Stimulated activated naive CD8-positive, alpha-beta T cell treated with anti-CD3 and anti-CD28 coated beads, Interleukin-15, Interleukin-2, amounts not matched to agents 100 ng/mL and 50 ng/mL, for 24 hours (primary cell): ENCODE data around the gene KRTAP10-5.
A peak's percentile ranks its signal among the peaks of the same experiment; 100 is the strongest.
"Not testable (repeated sequence)": the region's sequence is repeated elsewhere in the genome, so short reads cannot be mapped to it uniquely, and the experiment has no call there.

Experiments
- H3K27ac Mint-ChIP-seq: one replicate; pipeline ENCODE4 v1.8.0; 2021; ENCODE audit warnings: mild to moderate bottlenecking, mixed read lengths
- H3K27me3 Mint-ChIP-seq: one replicate; pipeline ENCODE4 v1.8.0; 2021; ENCODE audit warnings: mixed read lengths
- H3K36me3 Mint-ChIP-seq: one replicate; pipeline ENCODE4 v1.8.0; 2021; ENCODE audit warnings: low read depth, mixed read lengths
- H3K4me1 Mint-ChIP-seq: one replicate; pipeline ENCODE4 v1.8.0; 2021; ENCODE audit warnings: low read depth, mixed read lengths
- H3K4me3 Mint-ChIP-seq: one replicate; pipeline ENCODE4 v1.8.0; 2021; ENCODE audit warnings: mild to moderate bottlenecking, mixed read lengths
- H3K9me3 Mint-ChIP-seq: one replicate; pipeline ENCODE4 v1.8.0; 2021; ENCODE audit warnings: mixed read lengths

The KRTAP10-5 gene

DNA sequence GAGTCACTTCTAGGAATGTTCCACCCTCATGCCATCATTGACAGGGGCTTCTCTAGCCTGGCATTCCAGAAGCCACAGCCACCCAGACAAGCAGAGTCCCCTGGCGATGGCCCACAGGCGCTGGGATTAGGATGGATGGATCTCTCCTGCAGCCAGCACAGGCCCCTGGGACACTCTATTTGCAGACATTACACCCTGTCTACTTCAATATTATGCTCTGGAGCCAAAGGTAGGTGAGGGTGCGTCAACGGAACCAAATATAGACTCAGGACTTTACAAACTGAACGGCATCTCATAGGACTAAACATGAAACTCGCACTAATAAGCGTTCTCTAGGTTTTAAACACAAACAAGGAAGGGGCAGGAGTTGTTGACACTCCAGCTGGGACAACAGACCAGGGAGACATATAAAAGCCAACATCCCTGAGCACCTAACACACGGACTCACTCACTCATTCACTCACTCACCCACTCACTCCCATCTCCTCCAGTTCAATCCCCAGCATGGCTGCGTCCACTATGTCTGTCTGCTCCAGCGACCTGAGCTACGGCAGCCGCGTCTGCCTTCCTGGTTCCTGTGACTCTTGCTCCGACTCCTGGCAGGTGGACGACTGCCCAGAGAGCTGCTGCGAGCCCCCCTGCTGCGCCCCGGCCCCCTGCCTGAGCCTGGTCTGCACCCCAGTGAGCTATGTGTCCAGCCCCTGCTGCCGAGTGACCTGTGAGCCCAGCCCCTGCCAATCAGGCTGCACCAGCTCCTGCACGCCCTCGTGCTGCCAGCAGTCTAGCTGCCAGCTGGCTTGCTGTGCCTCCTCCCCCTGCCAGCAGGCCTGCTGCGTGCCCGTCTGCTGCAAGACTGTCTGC lies 19.9 kb upstream of the KRTAP10-5 start, which contains the start of gene KRTAP10-7:
Gene KRTAP10-7 (plus strand): TSS at position 480 of the 861 bp plus-strand sequence. CDS start 25 bp downstream, at position 505.
- H3K36me3 Mint-ChIP-seq, H3K9me3 Mint-ChIP-seq, H3K4me3 Mint-ChIP-seq, H3K27ac Mint-ChIP-seq, H3K4me1 Mint-ChIP-seq: not testable (repeated sequence)
- H3K27me3 Mint-ChIP-seq = peaks cover 11% of the 10 kb centered on the region

DNA sequence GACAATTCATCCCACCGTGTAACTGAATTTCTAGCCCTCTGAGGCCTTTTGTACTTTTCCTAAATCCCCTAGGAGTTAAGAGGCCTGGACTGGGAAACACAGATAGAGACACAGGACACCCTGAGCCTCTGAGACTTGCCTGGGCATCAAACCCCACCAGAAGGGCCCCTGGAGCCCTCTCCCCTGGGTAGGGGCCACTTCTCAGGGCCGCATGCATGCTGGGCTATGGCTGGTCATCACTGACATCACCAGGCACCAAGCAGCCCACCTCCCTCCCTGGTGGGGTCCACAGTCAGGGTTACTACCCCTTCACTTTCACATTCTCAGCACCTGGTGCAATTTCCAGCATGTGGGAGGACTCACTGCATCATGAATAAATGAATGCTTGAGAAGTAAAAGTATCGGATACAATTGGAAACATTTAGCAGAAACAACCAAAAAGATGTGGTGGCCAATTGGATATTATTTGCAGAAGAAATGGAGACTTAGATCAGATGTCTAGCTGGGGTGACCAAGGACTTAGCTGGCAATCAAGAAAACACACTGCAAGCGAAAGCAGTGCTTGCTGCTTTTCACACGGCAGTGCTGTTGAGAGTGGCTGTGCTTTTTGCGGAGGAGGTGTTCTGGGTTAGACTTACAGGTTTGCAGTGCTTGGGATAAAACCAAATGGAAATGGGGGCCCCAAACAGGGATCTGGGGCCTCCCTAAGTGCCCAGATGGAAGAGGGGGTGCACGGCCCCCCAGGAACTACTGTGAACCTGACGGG lies 19.0 kb upstream of the KRTAP10-5 start:
- Mint-ChIP-seq H3K27me3 (peaks cover 5% of the 10 kb centered on the region), H3K36me3 (no peaks in the 10 kb centered on the region), H3K4me1 (no peaks in the 10 kb centered on the region), H3K9me3 (peaks cover 6% of the 10 kb centered on the region), H3K27ac (no peak overlapping the region), H3K4me3 (no peak overlapping the region)

DNA sequence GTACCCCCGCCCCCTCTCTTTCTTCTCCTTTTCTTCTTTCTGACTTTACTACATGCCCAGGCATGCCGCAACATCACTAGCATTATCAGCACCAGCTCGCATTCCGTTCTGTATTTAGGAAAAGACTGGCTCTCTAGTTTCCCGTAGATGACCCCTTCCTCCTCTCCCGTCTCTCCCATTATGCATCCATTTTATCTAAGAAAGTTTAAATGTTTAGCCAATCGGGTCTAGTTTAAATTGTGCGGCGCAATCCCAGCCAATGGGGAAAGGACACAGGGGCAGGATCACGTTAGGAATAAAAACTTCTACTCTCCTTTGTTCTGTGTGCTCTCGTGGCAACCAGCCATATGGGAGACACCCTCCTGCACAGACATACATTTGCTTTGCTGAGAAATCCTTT lies 17.7 kb upstream of the KRTAP10-5 start:
- Mint-ChIP-seq H3K4me1 (no peaks in the 10 kb centered on the region), H3K4me3 (no peak overlapping the region), H3K27me3 (peaks cover 5% of the 10 kb centered on the region), H3K36me3 (no peaks in the 10 kb centered on the region), H3K27ac (no peak overlapping the region), H3K9me3 (peaks cover 6% of the 10 kb centered on the region)

DNA sequence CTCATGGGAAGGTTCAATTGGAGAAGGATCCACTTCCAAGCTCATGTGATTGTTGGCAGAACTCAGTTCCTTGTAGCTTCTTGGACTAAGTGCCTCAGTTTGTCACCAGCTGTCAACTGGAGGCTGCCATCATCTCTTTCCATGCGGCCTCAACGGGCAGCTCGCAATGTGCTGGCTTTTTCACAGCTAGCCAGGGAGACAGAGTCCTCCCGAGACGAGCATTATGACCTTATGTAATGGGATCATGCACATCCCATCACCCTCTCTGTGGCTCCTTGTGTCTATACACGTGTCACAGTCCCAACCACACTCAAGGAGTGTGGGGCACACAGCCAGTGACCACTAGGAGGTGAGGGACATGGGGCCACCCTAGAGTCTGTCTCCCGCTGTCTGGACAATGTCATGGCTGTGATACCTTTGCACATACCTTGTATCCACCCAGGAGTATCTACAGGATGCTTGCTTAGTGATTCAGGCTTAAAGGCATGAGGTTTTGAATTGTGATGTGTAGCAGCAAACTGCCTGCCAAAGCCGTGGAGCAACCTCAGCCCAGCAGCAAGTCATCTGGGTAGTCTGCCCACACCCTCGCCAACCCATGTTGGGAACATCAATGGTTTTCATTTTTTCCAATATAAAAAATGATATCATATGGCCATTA lies 15.8 kb upstream of the KRTAP10-5 start:
- no peaks in the 10 kb centered on the region for H3K4me1 Mint-ChIP-seq
- H3K27ac Mint-ChIP-seq = no peak overlapping the region
- peaks cover 6% of the 10 kb centered on the region for H3K9me3 Mint-ChIP-seq
- H3K36me3 Mint-ChIP-seq = no peaks in the 10 kb centered on the region
- H3K27me3 Mint-ChIP-seq = peaks cover 5% of the 10 kb centered on the region
- H3K4me3 Mint-ChIP-seq = no peak overlapping the region

DNA sequence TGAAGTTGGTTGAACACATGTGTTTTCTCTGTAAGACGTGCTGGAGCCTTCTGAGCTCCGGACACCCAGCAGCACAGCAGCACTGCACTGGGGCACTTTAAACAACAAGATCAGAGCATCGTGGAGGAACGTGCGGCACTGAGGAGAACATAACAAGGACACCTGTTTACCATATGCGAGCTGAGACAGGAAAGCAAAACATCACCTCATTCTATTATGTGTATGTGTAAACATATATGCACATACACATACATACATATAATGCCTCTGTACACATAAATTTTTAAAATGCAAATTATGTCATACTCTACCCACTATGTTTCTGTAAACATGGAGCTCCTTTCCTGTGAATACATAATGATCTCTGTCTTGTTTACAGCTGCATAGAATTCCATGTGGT lies 15.1 kb upstream of the KRTAP10-5 start:
- Mint-ChIP-seq H3K36me3 (no peaks in the 10 kb centered on the region), H3K4me1 (no peaks in the 10 kb centered on the region), H3K9me3 (peaks cover 6% of the 10 kb centered on the region), H3K27me3 (peaks cover 5% of the 10 kb centered on the region), H3K27ac (no peak overlapping the region), H3K4me3 (no peak overlapping the region)

DNA sequence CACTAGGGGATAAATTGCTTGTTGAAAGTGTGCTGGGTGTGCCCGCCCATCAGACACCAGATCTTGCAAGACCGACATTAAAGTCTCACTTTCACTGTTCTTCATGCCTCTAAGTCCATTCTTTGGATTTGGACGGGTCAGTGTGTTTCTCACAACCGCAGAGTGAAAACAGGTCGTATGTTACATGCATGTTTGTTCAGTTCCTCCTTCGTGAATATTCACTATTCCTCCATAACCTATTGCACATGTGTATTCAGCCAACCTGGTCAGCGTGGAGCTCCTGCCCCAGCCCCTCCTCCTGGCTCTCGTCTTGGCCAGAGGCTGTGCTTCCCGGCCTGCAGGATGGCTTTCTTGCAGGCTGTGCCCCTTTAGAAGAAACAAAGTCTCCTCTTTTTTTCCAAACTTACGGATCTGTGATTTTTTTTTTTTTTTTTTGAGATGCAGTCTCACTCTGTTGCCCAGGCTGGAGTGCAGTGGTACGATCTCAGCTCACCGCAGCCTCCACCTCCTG lies 14.1 kb upstream of the KRTAP10-5 start:
- H3K27me3 Mint-ChIP-seq = peaks cover 6% of the 10 kb centered on the region
- no peak overlapping the region for H3K4me3 Mint-ChIP-seq
- peak overlapping the region; percentile 0 for H3K27ac Mint-ChIP-seq
- no peaks in the 10 kb centered on the region for H3K36me3 Mint-ChIP-seq
- H3K4me1 Mint-ChIP-seq = no peaks in the 10 kb centered on the region
- peaks cover 6% of the 10 kb centered on the region for H3K9me3 Mint-ChIP-seq

DNA sequence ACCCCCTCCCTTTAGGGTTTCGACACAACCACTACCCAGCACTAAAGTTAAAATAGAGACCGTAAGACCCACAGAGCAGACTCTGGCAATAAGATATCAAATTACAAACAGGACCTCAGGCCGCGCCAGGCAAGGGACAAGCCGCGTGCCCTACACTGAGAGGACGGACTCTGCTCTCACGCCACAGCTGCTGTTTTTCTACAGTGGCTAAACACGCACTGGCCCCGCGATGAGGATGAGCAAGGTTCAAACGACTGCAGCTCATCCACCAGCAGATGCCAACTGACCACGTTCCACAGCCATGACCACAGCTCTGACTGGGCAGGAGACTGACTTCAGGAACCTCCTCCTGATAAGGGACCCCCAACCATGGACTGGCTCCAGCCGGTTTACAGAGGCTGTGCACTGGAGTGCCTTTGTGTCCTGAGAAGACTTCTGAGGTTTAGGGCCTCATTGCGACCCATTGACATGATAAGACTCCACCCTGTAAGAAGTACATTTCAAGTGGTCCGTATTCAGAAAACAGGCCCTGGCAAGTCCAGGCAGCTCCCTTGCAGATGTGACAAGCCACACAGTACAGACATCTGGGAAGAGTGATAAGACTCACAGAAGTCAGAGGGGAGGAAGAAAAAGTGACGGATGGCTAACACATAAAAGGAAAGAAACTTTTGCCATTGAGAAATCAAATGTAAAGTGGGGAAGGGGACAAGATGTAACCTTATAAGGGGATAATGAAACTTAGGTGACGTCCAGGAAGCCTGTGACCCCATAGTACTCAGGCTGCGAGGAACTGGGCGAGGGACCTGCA lies 13.4 kb upstream of the KRTAP10-5 start:
- peaks cover 5% of the 10 kb centered on the region for H3K9me3 Mint-ChIP-seq
- H3K27me3 Mint-ChIP-seq = peaks cover 8% of the 10 kb centered on the region
- no peak overlapping the region for H3K4me3 Mint-ChIP-seq
- no peaks in the 10 kb centered on the region for H3K4me1 Mint-ChIP-seq
- peak overlapping the region; percentile 0 for H3K27ac Mint-ChIP-seq
- H3K36me3 Mint-ChIP-seq = no peaks in the 10 kb centered on the region

DNA sequence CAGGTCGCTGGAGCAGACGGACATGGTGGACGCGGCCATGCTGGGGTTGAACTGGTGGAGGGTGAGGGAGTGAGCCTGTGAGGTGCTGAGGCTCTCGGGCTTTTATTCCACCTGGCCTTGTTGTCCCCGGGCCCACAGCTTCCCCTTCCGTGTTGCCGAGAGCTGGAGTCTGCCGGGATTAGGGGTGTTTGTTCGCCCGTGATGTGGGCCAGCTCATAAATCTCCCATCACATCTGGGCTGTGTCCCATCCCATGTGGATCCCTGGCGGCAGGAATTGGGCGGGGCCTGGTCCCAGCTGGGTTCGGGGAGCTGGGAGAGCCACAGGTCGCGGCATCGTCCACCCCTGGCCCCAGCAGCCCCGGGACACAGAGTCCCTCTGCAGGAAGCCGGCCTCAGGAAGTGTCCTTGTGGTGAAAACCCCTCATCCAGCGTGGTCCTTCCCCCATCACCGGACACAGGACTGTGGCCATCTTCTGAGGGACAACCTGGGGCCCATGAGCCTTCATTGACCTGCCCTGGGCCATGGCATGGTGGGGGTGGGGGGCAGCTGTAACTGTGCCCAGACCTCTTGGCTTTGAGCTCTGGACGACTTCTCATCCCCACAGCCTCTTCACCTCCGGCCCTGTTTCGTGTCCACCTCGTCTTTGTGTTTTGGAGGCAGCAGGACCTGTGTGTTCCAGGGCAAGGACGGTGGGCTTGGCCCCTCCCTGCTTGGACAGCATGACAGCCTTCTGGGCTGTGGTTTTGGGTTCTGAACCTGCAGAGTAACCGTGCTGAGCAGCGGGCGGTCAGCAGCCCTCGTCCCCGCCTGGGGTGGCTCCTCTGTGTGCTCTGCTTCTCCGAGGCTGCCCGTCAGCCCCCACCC lies 12.3 kb upstream of the KRTAP10-5 start, which contains the start of gene KRTAP10-6:
Gene KRTAP10-6 (minus strand): TSS at position 60 of the 866 bp plus-strand sequence. CDS start 21 bp downstream, at position 39.
- Mint-ChIP-seq H3K4me1 (no peaks in the 10 kb centered on the region), H3K27ac (no peak within 1 kb of the TSS), H3K4me3 (no peak within 1 kb of the TSS), H3K36me3 (no peaks in the 10 kb centered on the region), H3K9me3 (no peaks in the 10 kb centered on the region), H3K27me3 (peaks cover 4% of the 10 kb centered on the region)

DNA sequence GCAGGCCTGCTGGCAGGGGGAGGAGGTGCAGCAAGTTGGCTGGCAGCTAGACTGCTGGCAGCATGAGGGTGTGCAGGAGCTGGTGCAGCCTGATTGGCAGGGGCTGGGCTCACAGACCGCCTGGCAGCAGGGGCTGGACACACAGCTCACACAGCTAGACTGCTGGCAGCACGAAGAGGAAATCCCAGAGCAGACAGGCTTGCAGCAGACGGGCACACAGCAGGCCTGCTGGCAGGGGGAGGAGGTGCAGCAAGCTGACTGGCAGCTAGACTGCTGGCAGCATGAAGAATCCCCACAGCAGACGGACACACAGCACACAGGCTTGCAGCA lies 11.4 kb upstream of the KRTAP10-5 start:
- not testable (repeated sequence) for H3K4me3 Mint-ChIP-seq

DNA sequence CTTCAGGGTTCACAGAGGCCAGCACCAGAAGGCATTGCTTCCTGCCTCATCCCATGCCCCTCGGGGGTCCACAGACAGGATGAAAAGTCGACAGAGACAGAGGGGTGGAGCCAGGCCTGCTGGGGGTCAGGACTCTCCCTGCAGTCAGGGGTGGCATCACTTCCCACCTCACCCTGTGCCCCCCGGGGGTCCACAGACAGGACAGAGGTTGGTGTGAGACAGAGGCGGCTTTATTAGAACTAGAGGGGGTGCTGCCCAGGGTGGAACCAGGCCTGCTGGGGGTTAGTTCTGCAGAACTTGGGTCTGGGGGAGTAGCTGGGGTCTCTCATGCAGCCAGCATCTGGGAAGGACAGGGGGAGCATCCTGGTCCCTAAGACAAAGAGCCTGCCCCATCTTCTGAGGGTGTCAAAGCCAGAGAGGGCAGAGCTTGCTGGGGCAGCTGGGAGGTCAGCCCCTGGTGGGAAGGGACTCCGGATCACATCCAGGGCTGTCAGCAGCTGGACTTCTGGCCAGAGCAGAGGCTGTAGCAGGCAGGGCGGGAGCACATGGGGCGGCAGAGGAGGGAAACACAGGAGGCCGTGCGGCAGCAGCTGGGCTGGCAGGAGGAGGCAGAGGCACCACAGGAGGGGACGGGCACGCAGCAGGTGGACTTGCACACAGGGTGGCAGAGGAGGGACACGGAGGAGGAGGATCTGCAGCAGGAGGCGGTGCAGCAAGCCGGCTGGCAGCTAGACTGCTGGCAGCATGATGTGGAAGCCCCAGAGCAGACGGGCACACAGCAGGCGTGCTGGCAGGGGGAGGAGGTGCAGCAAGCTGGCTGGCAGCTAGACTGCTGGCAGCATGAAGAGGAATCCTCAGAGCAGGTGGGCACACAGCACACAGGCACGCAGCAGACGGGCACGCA lies 10.7 kb upstream of the KRTAP10-5 start:
- H3K27me3 Mint-ChIP-seq = peaks cover 13% of the 10 kb centered on the region
- not testable (repeated sequence) for H3K27ac Mint-ChIP-seq, H3K4me1 Mint-ChIP-seq, H3K4me3 Mint-ChIP-seq, H3K36me3 Mint-ChIP-seq, H3K9me3 Mint-ChIP-seq

More for the DNA sequence above, 11.4 kb upstream of the KRTAP10-5 start:
- not testable (repeated sequence) for H3K9me3 Mint-ChIP-seq, H3K36me3 Mint-ChIP-seq, H3K27ac Mint-ChIP-seq, H3K4me1 Mint-ChIP-seq, H3K27me3 Mint-ChIP-seq

DNA sequence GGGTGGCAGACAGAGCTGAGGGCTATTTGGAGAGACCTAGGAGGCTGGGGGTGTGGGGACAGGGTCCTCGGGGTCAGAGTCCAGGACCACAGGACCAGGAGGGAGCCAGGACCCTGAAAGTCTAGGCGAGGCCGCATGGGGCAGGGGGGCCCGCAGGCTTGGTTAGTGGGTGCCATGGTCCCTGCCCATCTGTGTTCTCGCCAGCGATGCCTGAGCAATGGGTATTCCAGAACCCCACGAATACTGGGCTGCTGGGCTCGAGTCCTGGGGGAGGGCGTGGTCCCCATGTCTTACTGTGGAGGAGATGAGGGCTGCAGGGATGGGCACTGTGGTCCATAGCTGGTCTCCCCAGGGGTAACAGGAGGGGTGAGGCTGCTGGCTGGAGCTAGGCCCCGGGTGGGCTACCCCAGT lies 9.9 kb upstream of the KRTAP10-5 start:
- Mint-ChIP-seq H3K36me3 (no peaks in the 10 kb centered on the region), H3K4me3 (no peak overlapping the region), H3K9me3 (no peaks in the 10 kb centered on the region), H3K27ac (no peak overlapping the region), H3K27me3 (peaks cover 20% of the 10 kb centered on the region), H3K4me1 (no peaks in the 10 kb centered on the region)

DNA sequence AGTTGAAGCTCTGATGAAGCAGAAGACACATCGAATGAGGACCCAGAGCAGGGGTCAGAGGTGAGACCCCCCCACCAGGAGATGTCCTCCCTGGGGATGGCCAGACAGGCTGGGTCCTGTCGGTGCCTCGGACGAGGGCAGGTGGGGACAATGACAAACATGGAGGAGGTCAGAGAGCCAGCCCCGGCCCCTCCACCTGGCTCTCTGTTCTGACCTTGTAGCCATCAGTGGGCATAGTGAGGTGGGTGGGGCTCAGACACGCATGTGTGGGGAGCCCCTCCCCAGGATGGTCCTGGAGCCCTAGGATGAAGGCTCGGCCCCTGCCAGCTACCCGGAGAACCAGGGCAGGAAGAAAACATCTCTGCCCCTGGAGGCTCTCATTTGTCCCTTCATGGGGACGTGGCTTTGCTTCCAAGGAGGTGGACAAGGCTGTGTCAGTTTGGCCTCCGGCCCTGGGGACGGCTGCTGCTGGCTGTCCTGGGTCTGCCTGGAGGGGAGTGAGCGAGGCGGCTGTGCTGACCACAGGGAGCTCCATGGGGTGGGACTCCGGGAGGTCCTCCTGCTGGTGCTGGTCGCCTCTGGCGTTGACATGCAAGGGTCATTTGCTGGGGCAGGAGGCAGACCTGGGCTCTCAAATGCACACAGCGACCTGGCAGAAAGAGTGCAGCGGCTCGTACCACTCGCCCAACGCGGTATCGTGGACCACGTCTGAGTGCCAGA lies 9.3 kb upstream of the KRTAP10-5 start:
- Mint-ChIP-seq H3K36me3 (no peaks in the 10 kb centered on the region), H3K27ac (no peak overlapping the region)

More for the DNA sequence above, 9.3 kb upstream of the KRTAP10-5 start:
- no peak overlapping the region for H3K4me3 Mint-ChIP-seq
- no peaks in the 10 kb centered on the region for H3K9me3 Mint-ChIP-seq
- peaks cover 23% of the 10 kb centered on the region for H3K27me3 Mint-ChIP-seq
- no peaks in the 10 kb centered on the region for H3K4me1 Mint-ChIP-seq
